ENCODE data around the gene C17orf78. TPM values are rescaled to one million over a fixed set of nuclear protein-coding genes. Genes with fewer than 3 reads are reported as not detected.

The C17orf78 gene
- total and polyA plus RNA-seq, 2 of the 13 experiments (the other 11 are each of a cell fraction or from before 2014, with no cell fraction given), result not detected

DNA sequence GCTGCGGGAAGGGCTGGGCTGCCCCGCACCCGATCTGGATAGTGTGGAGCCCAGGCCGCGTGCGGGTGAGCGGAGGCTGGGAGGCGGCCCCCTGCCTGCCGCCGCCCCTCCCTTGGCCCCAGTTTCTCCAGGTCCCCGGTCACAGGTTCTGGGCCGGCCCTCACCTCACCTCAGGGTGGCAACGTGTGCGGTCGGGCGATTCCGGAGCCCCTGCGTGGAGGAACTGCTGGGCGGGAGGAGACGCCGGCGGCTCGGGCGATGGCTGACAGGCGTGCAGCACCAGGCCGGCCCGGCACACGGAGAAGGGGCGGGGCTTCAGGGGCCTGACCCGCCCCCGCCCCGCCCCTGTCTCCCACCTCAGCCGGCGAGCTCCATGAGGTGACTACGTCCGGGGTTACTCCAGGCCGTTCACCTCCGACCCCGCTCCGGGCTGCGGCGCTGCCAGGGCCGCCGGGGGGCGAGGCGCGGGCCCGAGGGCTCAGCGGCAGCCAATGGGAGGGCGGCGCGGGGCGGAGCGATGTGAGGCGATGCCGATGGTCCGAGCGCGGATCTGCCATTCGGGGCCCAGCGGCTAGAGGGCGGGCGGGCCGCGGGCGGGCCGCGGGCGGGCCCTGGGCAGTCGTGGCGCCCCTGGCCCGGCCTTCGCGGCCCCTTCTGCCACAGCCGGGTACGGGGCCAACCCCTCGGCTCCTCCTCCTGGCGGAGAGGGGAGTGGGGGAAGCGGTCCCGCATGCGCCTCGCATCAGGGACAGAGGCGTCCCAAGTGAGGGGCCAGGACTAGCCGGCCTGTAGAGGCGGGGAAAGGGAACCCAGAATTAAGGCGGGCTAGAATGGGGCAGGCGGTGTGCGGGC, 16.7 kb upstream of the C17orf78 start:
- Histone ChIP-seq H3K36me3 (replicated peaks in 1 of 2; ENCODE audit: control insufficient read depth in 1 of 2, insufficient read depth in 2 of 2, low read length in 2 of 2) (peaks cover 2 to 5% of the 10 kb centered on the region in 2 experiments; a peak in 3 of 5 replicates), H3K4me3 (replicated peaks in 1 of 3; ENCODE audit: insufficient read depth in 1 of 3, low read depth in 2 of 3, low read length in 3 of 3) (peak overlapping the region; percentile 95 to 98 (median 97)), H4K20me1 (ENCODE audit: insufficient read depth, low read length) (0 out of 2 replicates have a peak, but pooled peaks cover 9% of the 10 kb centered on the region), H2AFZ (ENCODE audit: low read length) (no peak overlapping the region), H3K79me2 (ENCODE audit: insufficient read depth, low read length) (peaks cover 44% of the 10 kb centered on the region), H3K9me3 (ENCODE audit: low read length) (no peaks in the 10 kb centered on the region), H3K4me1 (ENCODE audit: insufficient read depth, low read length) (peaks cover 49% of the 10 kb centered on the region), H3K9ac (ENCODE audit: insufficient read depth, low read depth, low read length) (peak overlapping the region; percentile 95), H3K4me2 (ENCODE audit: low read depth, low read length) (peak overlapping the region; percentile 95), H3K27ac (ENCODE audit: extremely low read length, insufficient read depth, low read length) (peak overlapping the region; percentile 95), H3K27me3 (ENCODE audit: control insufficient read depth in 1 of 2, insufficient read depth in 2 of 2, low read length in 2 of 2) (no peaks in the 10 kb centered on the region; a peak in 1 of 5 replicates)
- FAIRE-seq (no peak), ATAC-seq (peak; percentile 91), DNase-seq (ENCODE audit: low spot score) (peak; percentile 94)
- ChIA-PET CTCF (ENCODE audit: low intra/inter-chr PET ratio, low total read pairs) (interaction anchor here (2.3 kb wide), 1 partner anchor 14 kb away, joined by 9 read pairs; no protein-coding TSS in a partner anchor), POLR2A (interaction anchor here (0.6 to 1.5 kb wide), 11 partner anchors 9 to 814 kb away, joined by 3 to 8 read pairs (median 4); partner anchors contain the start of genes ACACA, GGNBP2 and TADA2A)
- no TSS peak for BruUV-seq (replicated peaks)
- WGBS (ENCODE audit: low lambda C conversion rate), result 10% methylated on average over 2 of the region's 88 CpGs
- intact Hi-C loops (cut with micrococcal nuclease; ENCODE audit: unreplicated experiment), result no loop called here
- in situ Hi-C loops (cut with HindIII; ENCODE audit: extremely low pct_ligation_motif_present, low pct_unique_long_range_greater_than_20kb), result no loop called here
- no peak for TF ChIP-seq HOXA9 (CRISPR knock-in tag; IDR thresholded peaks at IDR 0.05; ENCODE audit: borderline replicate concordance)
- no peak for TF ChIP-seq IKZF1 (IDR thresholded peaks at IDR 0.05)
- TF ChIP-seq, protein P1, sequence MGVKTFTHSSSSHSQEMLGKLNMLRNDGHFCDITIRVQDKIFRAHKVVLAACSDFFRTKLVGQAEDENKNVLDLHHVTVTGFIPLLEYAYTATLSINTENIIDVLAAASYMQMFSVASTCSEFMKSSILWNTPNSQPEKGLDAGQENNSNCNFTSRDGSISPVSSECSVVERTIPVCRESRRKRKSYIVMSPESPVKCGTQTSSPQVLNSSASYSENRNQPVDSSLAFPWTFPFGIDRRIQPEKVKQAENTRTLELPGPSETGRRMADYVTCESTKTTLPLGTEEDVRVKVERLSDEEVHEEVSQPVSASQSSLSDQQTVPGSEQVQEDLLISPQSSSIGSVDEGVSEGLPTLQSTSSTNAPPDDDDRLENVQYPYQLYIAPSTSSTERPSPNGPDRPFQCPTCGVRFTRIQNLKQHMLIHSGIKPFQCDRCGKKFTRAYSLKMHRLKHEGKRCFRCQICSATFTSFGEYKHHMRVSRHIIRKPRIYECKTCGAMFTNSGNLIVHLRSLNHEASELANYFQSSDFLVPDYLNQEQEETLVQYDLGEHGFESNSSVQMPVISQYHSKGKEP (CRISPR knock-in tag; IDR thresholded peaks at IDR 0.05), result 0 out of 2 replicates have a peak, but pooled peaks have one; percentile 42
- TF ChIP-seq ZNF616 (CRISPR knock-in tag; IDR thresholded peaks at IDR 0.05; ENCODE audit: low read depth), result no peak
- TF ChIP-seq HMG20B (CRISPR knock-in tag; conservative IDR thresholded peaks at IDR 0.05), result no peak
- no peak for TF ChIP-seq ZNF24 (IDR thresholded peaks at IDR 0.05)
- peak; percentile 56 to 81 for TF ChIP-seq POLR2A (IDR thresholded peaks at IDR 0.05; ENCODE audit: insufficient read depth in 1 of 2, low read depth in 2 of 2, low read length in 2 of 2)
- no peak for TF ChIP-seq ZBTB8A (CRISPR knock-in tag; IDR thresholded peaks at IDR 0.05; ENCODE audit: borderline replicate concordance, low read depth)
- TF ChIP-seq, protein P2, sequence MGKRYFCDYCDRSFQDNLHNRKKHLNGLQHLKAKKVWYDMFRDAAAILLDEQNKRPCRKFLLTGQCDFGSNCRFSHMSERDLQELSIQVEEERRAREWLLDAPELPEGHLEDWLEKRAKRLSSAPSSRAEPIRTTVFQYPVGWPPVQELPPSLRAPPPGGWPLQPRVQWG (CRISPR knock-in tag; IDR thresholded peaks at IDR 0.05; ENCODE audit: borderline replicate concordance, low read depth), result no peak
- TF ChIP-seq HMG20A (CRISPR knock-in tag; IDR thresholded peaks at IDR 0.05; ENCODE audit: borderline replicate concordance), result no peak
- no peak for TF ChIP-seq ZKSCAN8 (CRISPR knock-in tag; IDR thresholded peaks at IDR 0.05; ENCODE audit: borderline replicate concordance)
- TF ChIP-seq ZC3H13 (CRISPR knock-in tag; IDR thresholded peaks at IDR 0.05), result no peak; the same call in 1 of the 2 replicates
- no peak; the same call in 1 of the 2 replicates for TF ChIP-seq NR2F2 (IDR thresholded peaks at IDR 0.05; ENCODE audit: borderline replicate concordance, low read depth)
- no peak for TF ChIP-seq ZFP1 (CRISPR knock-in tag; IDR thresholded peaks at IDR 0.05)
- TF ChIP-seq ZFAT (CRISPR knock-in tag; conservative IDR thresholded peaks at IDR 0.05), result no peak
- peak; percentile 90 for TF ChIP-seq YEATS4 (CRISPR knock-in tag; IDR thresholded peaks at IDR 0.05; ENCODE audit: borderline replicate concordance)
- TF ChIP-seq NRL (CRISPR knock-in tag; IDR thresholded peaks at IDR 0.05; ENCODE audit: borderline replicate concordance), result no peak; the same call in 1 of the 2 replicates
- TF ChIP-seq ZNF337 (CRISPR knock-in tag; IDR thresholded peaks at IDR 0.05; ENCODE audit: borderline replicate concordance, low read depth), result no peak
- TF ChIP-seq, protein P3, sequence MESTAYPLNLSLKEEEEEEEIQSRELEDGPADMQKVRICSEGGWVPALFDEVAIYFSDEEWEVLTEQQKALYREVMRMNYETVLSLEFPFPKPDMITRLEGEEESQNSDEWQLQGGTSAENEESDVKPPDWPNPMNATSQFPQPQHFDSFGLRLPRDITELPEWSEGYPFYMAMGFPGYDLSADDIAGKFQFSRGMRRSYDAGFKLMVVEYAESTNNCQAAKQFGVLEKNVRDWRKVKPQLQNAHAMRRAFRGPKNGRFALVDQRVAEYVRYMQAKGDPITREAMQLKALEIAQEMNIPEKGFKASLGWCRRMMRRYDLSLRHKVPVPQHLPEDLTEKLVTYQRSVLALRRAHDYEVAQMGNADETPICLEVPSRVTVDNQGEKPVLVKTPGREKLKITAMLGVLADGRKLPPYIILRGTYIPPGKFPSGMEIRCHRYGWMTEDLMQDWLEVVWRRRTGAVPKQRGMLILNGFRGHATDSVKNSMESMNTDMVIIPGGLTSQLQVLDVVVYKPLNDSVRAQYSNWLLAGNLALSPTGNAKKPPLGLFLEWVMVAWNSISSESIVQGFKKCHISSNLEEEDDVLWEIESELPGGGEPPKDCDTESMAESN (CRISPR knock-in tag; conservative IDR thresholded peaks at IDR 0.05), result peak; percentile 68
- TF ChIP-seq BHLHE40 (IDR thresholded peaks at IDR 0.05; ENCODE audit: low read length), result no peak; the same call in 1 of the 2 replicates
- TF ChIP-seq ZFYVE20 (CRISPR knock-in tag; IDR thresholded peaks at IDR 0.05; ENCODE audit: borderline replicate concordance, low read depth), result no peak
